ENCODE results near the gene LRCOL1. TPM values are rescaled to one million over a fixed set of nuclear protein-coding genes. Genes with fewer than 3 reads are reported as not detected.

The LRCOL1 gene
- total RNA-seq, 1 experiment from 2014 or later: not detected

- Histone ChIP-seq H3K4me3 (no peak overlapping the region), H3K4me1 (no peaks in the 10 kb centered on the region), H3K9me3 (replicated peaks) (no peaks in the 10 kb centered on the region; the same call in 1 of the 2 replicates), H3K36me3 (no peaks in the 10 kb centered on the region; the same call in 1 of the 2 replicates), H3K27ac (no peak overlapping the region), H3K27me3 (no peaks in the 10 kb centered on the region)
- no peak for DNase-seq
Observed at GRCh38 chr12:132617822-132618682, 7.7 kb upstream of the LRCOL1 start.

- DNase-seq: no peak
- Histone ChIP-seq H3K4me1 (no peaks in the 10 kb centered on the region), H3K4me3 (no peak overlapping the region), H3K27ac (no peak overlapping the region), H3K36me3 (no peaks in the 10 kb centered on the region), H3K27me3 (no peaks in the 10 kb centered on the region), H3K9me3 (replicated peaks) (no peaks in the 10 kb centered on the region; the same call in 1 of the 2 replicates)
Observed at GRCh38 chr12:132617135-132617701, 6.8 kb upstream of the LRCOL1 start.

- H3K36me3 ChIP-seq: no peaks in the 10 kb centered on the region
- H3K9me3 ChIP-seq (replicated peaks): no peaks in the 10 kb centered on the region; the same call in 1 of the 2 replicates
- no peak overlapping the region for H3K4me3 ChIP-seq
- H3K27ac ChIP-seq: no peak overlapping the region
- H3K4me1 ChIP-seq: no peaks in the 10 kb centered on the region
- no peak for DNase-seq
- H3K27me3 ChIP-seq: no peaks in the 10 kb centered on the region
Observed at GRCh38 chr12:132615579-132616038, 5.2 kb upstream of the LRCOL1 start.

- no peak overlapping the region for H3K4me3 ChIP-seq
- no peaks in the 10 kb centered on the region for H3K36me3 ChIP-seq
- no peaks in the 10 kb centered on the region; the same call in 1 of the 2 replicates for H3K9me3 ChIP-seq (replicated peaks)
- peak; percentile 70 to 91 for DNase-seq
- no peak overlapping the region for H3K27ac ChIP-seq
- H3K4me1 ChIP-seq: no peaks in the 10 kb centered on the region
- H3K27me3 ChIP-seq: no peaks in the 10 kb centered on the region
Observed at GRCh38 chr12:132614861-132615578, 4.6 kb upstream of the LRCOL1 start.

- Histone ChIP-seq H3K4me3 (no peak overlapping the region), H3K4me1 (no peaks in the 10 kb centered on the region), H3K27me3 (no peaks in the 10 kb centered on the region), H3K36me3 (no peaks in the 10 kb centered on the region), H3K27ac (no peak overlapping the region), H3K9me3 (replicated peaks) (no peaks in the 10 kb centered on the region; the same call in 1 of the 2 replicates)
- no peak for DNase-seq
Observed at GRCh38 chr12:132614029-132614428, 3.6 kb upstream of the LRCOL1 start.

- no peak for DNase-seq
- H3K36me3 ChIP-seq: no peaks in the 10 kb centered on the region
- H3K27ac ChIP-seq: no peak overlapping the region
Observed at GRCh38 chr12:132611620-132612019, 1.2 kb upstream of the LRCOL1 start.

GRCh38 chr12:132610866-132611602 is 652 bp upstream of the LRCOL1 start:
- Histone ChIP-seq H3K27me3 (no peaks in the 10 kb centered on the region), H3K36me3 (no peaks in the 10 kb centered on the region), H3K9me3 (replicated peaks) (no peaks in the 10 kb centered on the region), H3K27ac (no peak overlapping the region), H3K4me1 (no peaks in the 10 kb centered on the region), H3K4me3 (no peak overlapping the region)
- DNase-seq: no peak

More at GRCh38 chr12:132611620-132612019, 1.2 kb upstream of the LRCOL1 start:
- Histone ChIP-seq H3K9me3 (replicated peaks) (no peaks in the 10 kb centered on the region), H3K4me1 (no peaks in the 10 kb centered on the region), H3K4me3 (no peak overlapping the region), H3K27me3 (no peaks in the 10 kb centered on the region)

- no peak overlapping the region for H3K27ac ChIP-seq
- no peak overlapping the region for H3K4me3 ChIP-seq
- H3K27me3 ChIP-seq: no peaks in the 10 kb centered on the region
- no peaks in the 10 kb centered on the region for H3K36me3 ChIP-seq
- H3K9me3 ChIP-seq (replicated peaks): no peaks in the 10 kb centered on the region
- DNase-seq: no peak
- H3K4me1 ChIP-seq: no peaks in the 10 kb centered on the region
Observed at GRCh38 chr12:132608231-132609171, 1.9 kb downstream of the LRCOL1 start.

GRCh38 chr12:132606927-132607326 is 3.5 kb downstream of the LRCOL1 start:
- H3K36me3 ChIP-seq: no peaks in the 10 kb centered on the region
- H3K27me3 ChIP-seq: no peaks in the 10 kb centered on the region
- H3K27ac ChIP-seq: no peak overlapping the region
- no peak for DNase-seq
- H3K4me1 ChIP-seq: no peaks in the 10 kb centered on the region
- no peak overlapping the region for H3K4me3 ChIP-seq
- H3K9me3 ChIP-seq (replicated peaks): no peaks in the 10 kb centered on the region

- Histone ChIP-seq H3K4me1 (no peaks in the 10 kb centered on the region), H3K4me3 (no peak overlapping the region), H3K9me3 (replicated peaks) (no peaks in the 10 kb centered on the region), H3K27me3 (no peaks in the 10 kb centered on the region), H3K36me3 (no peaks in the 10 kb centered on the region), H3K27ac (no peak overlapping the region)
- no peak for DNase-seq
Observed at GRCh38 chr12:132606466-132606865, 3.9 kb downstream of the LRCOL1 start.

- no peaks in the 10 kb centered on the region for H3K27me3 ChIP-seq
- H3K9me3 ChIP-seq (replicated peaks): no peaks in the 10 kb centered on the region
- H3K4me3 ChIP-seq: no peak overlapping the region
- H3K4me1 ChIP-seq: no peaks in the 10 kb centered on the region
- no peak for DNase-seq
- no peaks in the 10 kb centered on the region for H3K36me3 ChIP-seq
- no peak overlapping the region for H3K27ac ChIP-seq
Observed at GRCh38 chr12:132605892-132606291, 4.5 kb downstream of the LRCOL1 start.

- Histone ChIP-seq H3K36me3 (no peaks in the 10 kb centered on the region), H3K4me1 (no peaks in the 10 kb centered on the region), H3K27ac (no peak overlapping the region), H3K4me3 (no peak overlapping the region), H3K27me3 (no peaks in the 10 kb centered on the region), H3K9me3 (replicated peaks) (no peaks in the 10 kb centered on the region)
- DNase-seq: no peak
Observed at GRCh38 chr12:132604668-132605441, 5.5 kb downstream of the LRCOL1 start.

GRCh38 chr12:132604151-132604618 is 6.2 kb downstream of the LRCOL1 start:
- no peaks in the 10 kb centered on the region for H3K36me3 ChIP-seq
- no peak overlapping the region for H3K4me3 ChIP-seq
- no peaks in the 10 kb centered on the region for H3K4me1 ChIP-seq
- H3K27me3 ChIP-seq: no peaks in the 10 kb centered on the region
- DNase-seq: no peak
- H3K27ac ChIP-seq: no peak overlapping the region
- no peaks in the 10 kb centered on the region for H3K9me3 ChIP-seq (replicated peaks)

Measured in SJCRH30 (cell line).